IMR-90 (cell line): ENCODE measurements around the gene OSBPL9.

ENCODE experiments used
- CEBPB ChIP-seq: IDR thresholded peaks from 2 replicates; pipeline ENCODE4 v1.6.1; 2012; ENCODE audit warnings: low read depth, low read length, improper control_type of control experiment
- FOS ChIP-seq: fragments of 150-350 bp; IDR thresholded peaks from 2 replicates; pipeline ENCODE4 v1.6.1; 2016; ENCODE audit warnings: low read depth, low read length
- POLR2A ChIP-seq: IDR thresholded peaks from 2 replicates; pipeline ENCODE4 v1.6.1; 2012; ENCODE audit warnings: mild to moderate bottlenecking, low read depth, low read length
- SMC3 ChIP-seq: fragments of 150-350 bp; IDR thresholded peaks from 2 replicates; pipeline ENCODE4 v1.6.1; 2016; ENCODE audit warnings: low read depth, mild to moderate bottlenecking, antibody characterized with exemption, low read length, moderate library complexity
- TF ChIP-seq, protein P1 (sequence below): conservative IDR thresholded peaks from 2 replicates; pipeline ENCODE4 v1.5.1; 2012; ENCODE audit warnings: mild to moderate bottlenecking, low read depth, low read length, improper control_type of control experiment
- TF ChIP-seq, protein P2 (sequence below): fragments of 150-350 bp; IDR thresholded peaks from 2 replicates; pipeline ENCODE4 v1.6.1; 2017; ENCODE audit warnings: mild to moderate bottlenecking, antibody characterized with exemption, low read length, low read depth

DNA sequence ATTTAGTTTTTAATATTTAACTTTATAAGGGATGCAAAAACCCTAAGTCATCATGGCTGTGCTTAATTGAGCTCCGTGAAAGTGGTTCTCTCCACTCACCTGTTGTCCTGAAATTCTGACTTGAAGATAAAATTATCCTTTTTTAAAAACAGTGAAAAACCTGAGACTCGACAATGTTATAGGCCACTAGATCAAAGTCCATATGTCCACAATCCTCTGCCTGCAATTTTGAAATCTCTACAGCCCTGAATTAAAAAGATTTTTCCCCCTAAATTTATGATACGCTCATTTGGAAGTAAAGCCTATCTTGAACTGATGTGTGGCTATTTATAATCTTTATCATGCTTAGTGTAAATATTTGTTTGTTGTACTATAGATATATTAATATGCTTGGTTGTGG, 18.7 kb downstream of the OSBPL9 start:
- TF ChIP-seq, protein P1, sequence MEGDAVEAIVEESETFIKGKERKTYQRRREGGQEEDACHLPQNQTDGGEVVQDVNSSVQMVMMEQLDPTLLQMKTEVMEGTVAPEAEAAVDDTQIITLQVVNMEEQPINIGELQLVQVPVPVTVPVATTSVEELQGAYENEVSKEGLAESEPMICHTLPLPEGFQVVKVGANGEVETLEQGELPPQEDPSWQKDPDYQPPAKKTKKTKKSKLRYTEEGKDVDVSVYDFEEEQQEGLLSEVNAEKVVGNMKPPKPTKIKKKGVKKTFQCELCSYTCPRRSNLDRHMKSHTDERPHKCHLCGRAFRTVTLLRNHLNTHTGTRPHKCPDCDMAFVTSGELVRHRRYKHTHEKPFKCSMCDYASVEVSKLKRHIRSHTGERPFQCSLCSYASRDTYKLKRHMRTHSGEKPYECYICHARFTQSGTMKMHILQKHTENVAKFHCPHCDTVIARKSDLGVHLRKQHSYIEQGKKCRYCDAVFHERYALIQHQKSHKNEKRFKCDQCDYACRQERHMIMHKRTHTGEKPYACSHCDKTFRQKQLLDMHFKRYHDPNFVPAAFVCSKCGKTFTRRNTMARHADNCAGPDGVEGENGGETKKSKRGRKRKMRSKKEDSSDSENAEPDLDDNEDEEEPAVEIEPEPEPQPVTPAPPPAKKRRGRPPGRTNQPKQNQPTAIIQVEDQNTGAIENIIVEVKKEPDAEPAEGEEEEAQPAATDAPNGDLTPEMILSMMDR, result no peak
- TF ChIP-seq CEBPB, result no peak
- TF ChIP-seq FOS, result no peak
- TF ChIP-seq, protein P2, sequence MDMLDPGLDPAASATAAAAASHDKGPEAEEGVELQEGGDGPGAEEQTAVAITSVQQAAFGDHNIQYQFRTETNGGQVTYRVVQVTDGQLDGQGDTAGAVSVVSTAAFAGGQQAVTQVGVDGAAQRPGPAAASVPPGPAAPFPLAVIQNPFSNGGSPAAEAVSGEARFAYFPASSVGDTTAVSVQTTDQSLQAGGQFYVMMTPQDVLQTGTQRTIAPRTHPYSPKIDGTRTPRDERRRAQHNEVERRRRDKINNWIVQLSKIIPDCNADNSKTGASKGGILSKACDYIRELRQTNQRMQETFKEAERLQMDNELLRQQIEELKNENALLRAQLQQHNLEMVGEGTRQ, result no peak
- no peak for TF ChIP-seq SMC3
- no peak for TF ChIP-seq POLR2A
